ENCODE measurements around the gene RNU6-1. TPM values are rescaled to one million over a fixed set of nuclear protein-coding genes. Genes with fewer than 3 reads are reported as not detected.

Gene RNU6-1
- total RNA-seq, 1 experiment from 2014 or later = not detected

DNA sequence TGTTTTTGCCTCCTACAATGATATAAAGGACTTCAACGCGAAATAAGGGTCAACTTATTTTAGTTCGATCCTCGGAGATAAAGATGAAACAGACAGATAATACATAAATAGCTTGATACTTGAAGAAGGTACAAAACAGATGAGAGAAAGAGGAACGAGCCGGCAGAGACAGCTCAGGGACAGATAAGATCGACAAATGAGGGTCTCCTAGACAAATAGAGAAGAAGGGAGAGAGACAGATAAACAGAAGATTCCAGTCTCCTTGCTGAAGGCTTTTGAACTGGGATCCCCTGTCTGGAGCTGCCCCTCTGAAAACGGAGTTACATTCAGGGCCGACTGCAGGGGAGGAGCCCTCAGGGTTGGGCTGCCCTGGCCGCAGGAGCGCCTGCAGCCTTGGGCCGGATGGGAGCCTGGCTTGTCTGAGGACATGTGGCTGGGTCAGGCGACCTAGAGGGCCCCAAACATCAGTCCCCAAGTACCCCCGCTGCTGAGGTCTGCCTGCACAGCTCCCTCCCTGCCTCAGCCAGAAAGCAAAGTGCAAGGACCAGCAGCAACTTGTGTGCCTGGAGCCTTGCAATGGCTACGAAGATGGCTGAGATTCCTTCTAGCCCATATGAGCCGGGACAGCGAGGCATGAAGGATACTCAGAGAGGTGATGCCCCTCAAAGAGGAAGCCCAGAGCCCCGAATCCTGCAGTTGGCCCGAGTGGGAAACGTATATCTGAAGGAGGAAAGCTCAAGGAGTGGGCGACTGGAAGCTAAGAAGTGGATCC is 15.5 kb downstream of the RNU6-1 start:
- ChIA-PET CTCF (interaction anchor here (1.5 kb wide), 1 partner anchor 878 kb away, joined by 3 read pairs; no protein-coding TSS in a partner anchor), POLR2A (ENCODE audit: low non-redundant PET) (no interaction called here)
- intact Hi-C loops (cut with micrococcal nuclease; ENCODE audit: unreplicated experiment) = no loop called here
- Histone ChIP-seq H3K4me1 (ENCODE audit: insufficient read depth, low read length, poor library complexity, severe bottlenecking) (peaks cover 36% of the 10 kb centered on the region), H3K36me3 (ENCODE audit: insufficient read depth, low read length, poor library complexity, severe bottlenecking) (no peaks in the 10 kb centered on the region), H3K4me3 (ENCODE audit: low read depth, low read length, poor library complexity, severe bottlenecking) (peak overlapping the region; percentile 23), H3K27me3 (replicated peaks; ENCODE audit: insufficient read depth, low read depth, low read length, poor library complexity) (peaks cover 100% of the 10 kb centered on the region), H3K9me3 (ENCODE audit: low read depth, low read length, poor library complexity, severe bottlenecking) (no peaks in the 10 kb centered on the region), H3K27ac (ENCODE audit: low read depth, low read length, poor library complexity, severe bottlenecking) (no peak overlapping the region)
- peak; percentile 75 for TF ChIP-seq EZH2 (IDR thresholded peaks at IDR 0.05; ENCODE audit: borderline replicate concordance, low read depth, low read length, poor library complexity, severe bottlenecking)
- TF ChIP-seq, protein P1, sequence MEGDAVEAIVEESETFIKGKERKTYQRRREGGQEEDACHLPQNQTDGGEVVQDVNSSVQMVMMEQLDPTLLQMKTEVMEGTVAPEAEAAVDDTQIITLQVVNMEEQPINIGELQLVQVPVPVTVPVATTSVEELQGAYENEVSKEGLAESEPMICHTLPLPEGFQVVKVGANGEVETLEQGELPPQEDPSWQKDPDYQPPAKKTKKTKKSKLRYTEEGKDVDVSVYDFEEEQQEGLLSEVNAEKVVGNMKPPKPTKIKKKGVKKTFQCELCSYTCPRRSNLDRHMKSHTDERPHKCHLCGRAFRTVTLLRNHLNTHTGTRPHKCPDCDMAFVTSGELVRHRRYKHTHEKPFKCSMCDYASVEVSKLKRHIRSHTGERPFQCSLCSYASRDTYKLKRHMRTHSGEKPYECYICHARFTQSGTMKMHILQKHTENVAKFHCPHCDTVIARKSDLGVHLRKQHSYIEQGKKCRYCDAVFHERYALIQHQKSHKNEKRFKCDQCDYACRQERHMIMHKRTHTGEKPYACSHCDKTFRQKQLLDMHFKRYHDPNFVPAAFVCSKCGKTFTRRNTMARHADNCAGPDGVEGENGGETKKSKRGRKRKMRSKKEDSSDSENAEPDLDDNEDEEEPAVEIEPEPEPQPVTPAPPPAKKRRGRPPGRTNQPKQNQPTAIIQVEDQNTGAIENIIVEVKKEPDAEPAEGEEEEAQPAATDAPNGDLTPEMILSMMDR (conservative IDR thresholded peaks at IDR 0.05; ENCODE audit: low read depth, low read length) = no peak
- no peak for DNase-seq (ENCODE audit: low spot score)
- no TSS peak for BruUV-seq (replicated peaks)

DNA sequence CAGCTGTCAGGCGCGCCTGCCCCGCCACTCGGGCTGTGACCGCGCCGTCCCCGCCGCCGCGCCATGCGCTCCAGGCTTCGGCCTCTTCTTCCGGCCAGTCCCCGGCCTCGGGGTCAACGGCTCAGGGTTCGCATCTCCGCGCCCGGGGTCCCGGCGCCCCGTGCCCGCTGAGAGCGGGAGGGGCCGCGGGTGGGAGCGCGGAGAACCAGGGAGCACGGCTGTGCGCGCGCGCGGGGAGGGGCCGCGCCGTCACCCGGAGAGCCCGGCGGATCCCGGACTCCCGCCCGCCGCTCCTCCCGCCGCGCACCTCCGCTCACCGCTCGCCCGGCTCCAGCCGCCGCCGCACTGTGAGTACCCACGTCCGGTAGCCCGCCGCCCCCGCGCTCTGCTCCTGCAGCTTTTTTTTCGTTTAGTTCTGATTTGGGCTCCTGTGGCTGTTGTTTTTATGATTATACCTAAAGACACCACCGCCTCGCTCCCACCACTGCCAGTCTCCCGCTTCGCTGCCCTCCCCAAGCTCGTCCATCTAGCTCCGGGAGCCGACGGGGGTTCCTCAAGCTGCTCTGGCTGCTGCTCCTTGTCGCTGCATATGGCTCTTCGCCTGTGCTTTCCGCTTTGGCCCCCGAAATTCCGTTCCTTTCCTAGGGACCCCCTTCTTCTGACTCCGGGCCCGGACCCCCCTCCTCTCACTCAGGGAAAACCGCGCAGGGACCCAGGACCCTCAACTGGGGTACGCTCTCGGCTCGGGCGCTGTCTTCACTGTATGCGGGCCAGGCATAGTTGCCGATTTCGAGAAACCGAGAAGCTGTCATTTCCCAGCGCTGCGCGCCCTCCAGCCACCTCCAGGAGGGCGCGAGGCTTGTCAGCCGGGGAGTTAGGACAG is 16.3 kb downstream of the RNU6-1 start:
- CTCF ChIA-PET = interaction anchor here (1.5 kb wide), 1 partner anchor 877 kb away, joined by 3 read pairs; no protein-coding TSS in a partner anchor
- DNase-seq (ENCODE audit: low spot score) = no peak

More for the DNA sequence above, 16.3 kb downstream of the RNU6-1 start:
- peaks cover 36% of the 10 kb centered on the region for H3K4me1 ChIP-seq (ENCODE audit: insufficient read depth, low read length, poor library complexity, severe bottlenecking)
- POLR2A ChIA-PET (ENCODE audit: low non-redundant PET) = no interaction called here
- no peak overlapping the region for H3K27ac ChIP-seq (ENCODE audit: low read depth, low read length, poor library complexity, severe bottlenecking)
- intact Hi-C loops (cut with micrococcal nuclease; ENCODE audit: unreplicated experiment) = no loop called here
- H3K36me3 ChIP-seq (ENCODE audit: insufficient read depth, low read length, poor library complexity, severe bottlenecking) = no peaks in the 10 kb centered on the region
- no TSS peak for BruUV-seq (replicated peaks)
- peak overlapping the region; percentile 23 for H3K4me3 ChIP-seq (ENCODE audit: low read depth, low read length, poor library complexity, severe bottlenecking)
- H3K9me3 ChIP-seq (ENCODE audit: low read depth, low read length, poor library complexity, severe bottlenecking) = no peaks in the 10 kb centered on the region
- peaks cover 96% of the 10 kb centered on the region for H3K27me3 ChIP-seq (replicated peaks; ENCODE audit: insufficient read depth, low read depth, low read length, poor library complexity)
- TF ChIP-seq, protein P1 (conservative IDR thresholded peaks at IDR 0.05; ENCODE audit: low read depth, low read length) = no peak
- peak; percentile 97 for TF ChIP-seq EZH2 (IDR thresholded peaks at IDR 0.05; ENCODE audit: borderline replicate concordance, low read depth, low read length, poor library complexity, severe bottlenecking)

Measured in A673 (cell line).